ENCODE measurements around the gene ETV5.

The ETV5 gene

GRCh38 chr3:186094271-186094670 lies 14.6 kb downstream of the ETV5 start:
- no peaks in the 10 kb centered on the region for H3K36me3 ChIP-seq (ENCODE audit: control insufficient read depth, insufficient read depth, low read length, severe bottlenecking)
- no peak overlapping the region for H3K4me3 ChIP-seq (ENCODE audit: low read length)
- H3K27me3 ChIP-seq (replicated peaks; ENCODE audit: control insufficient read depth, insufficient read depth, low read length): no peaks in the 10 kb centered on the region

GRCh38 chr3:186093271-186093900 lies 15.5 kb downstream of the ETV5 start:
- DNase-seq (ENCODE audit: low read depth): no peak
- Histone ChIP-seq H3K9me3 (ENCODE audit: control insufficient read depth, low read length) (no peaks in the 10 kb centered on the region), H3K4me3 (ENCODE audit: low read length) (no peak overlapping the region), H3K9ac (ENCODE audit: low read length) (no peak overlapping the region), H3K4me1 (ENCODE audit: control insufficient read depth, insufficient read depth, low read length) (peaks cover 26% of the 10 kb centered on the region), H3K27me3 (replicated peaks; ENCODE audit: control insufficient read depth, insufficient read depth, low read length) (no peaks in the 10 kb centered on the region), H3K36me3 (ENCODE audit: control insufficient read depth, insufficient read depth, low read length, severe bottlenecking) (no peaks in the 10 kb centered on the region)

More at GRCh38 chr3:186094271-186094670, 14.6 kb downstream of the ETV5 start:
- Histone ChIP-seq H3K4me1 (ENCODE audit: control insufficient read depth, insufficient read depth, low read length) (peaks cover 34% of the 10 kb centered on the region), H3K9me3 (ENCODE audit: control insufficient read depth, low read length) (no peaks in the 10 kb centered on the region), H3K9ac (ENCODE audit: low read length) (no peak overlapping the region)
- no peak for DNase-seq (ENCODE audit: low read depth)

- Histone ChIP-seq H3K27me3 (replicated peaks; ENCODE audit: control insufficient read depth, insufficient read depth, low read length) (no peaks in the 10 kb centered on the region), H3K4me3 (ENCODE audit: low read length) (no peak overlapping the region), H3K9me3 (ENCODE audit: control insufficient read depth, low read length) (no peaks in the 10 kb centered on the region), H3K4me1 (ENCODE audit: control insufficient read depth, insufficient read depth, low read length) (peaks cover 17% of the 10 kb centered on the region), H3K9ac (ENCODE audit: low read length) (no peak overlapping the region), H3K36me3 (ENCODE audit: control insufficient read depth, insufficient read depth, low read length, severe bottlenecking) (no peaks in the 10 kb centered on the region)
- no peak for DNase-seq (ENCODE audit: low read depth)
Observed at GRCh38 chr3:186092360-186093070, 16.4 kb downstream of the ETV5 start.

- H3K4me1 ChIP-seq (ENCODE audit: control insufficient read depth, insufficient read depth, low read length): peaks cover 10% of the 10 kb centered on the region
- DNase-seq (ENCODE audit: low read depth): no peak
- no peaks in the 10 kb centered on the region for H3K36me3 ChIP-seq (ENCODE audit: control insufficient read depth, insufficient read depth, low read length, severe bottlenecking)
- no peak overlapping the region for H3K9ac ChIP-seq (ENCODE audit: low read length)
- H3K9me3 ChIP-seq (ENCODE audit: control insufficient read depth, low read length): no peaks in the 10 kb centered on the region
- no peak overlapping the region for H3K4me3 ChIP-seq (ENCODE audit: low read length)
- H3K27me3 ChIP-seq (replicated peaks; ENCODE audit: control insufficient read depth, insufficient read depth, low read length): no peaks in the 10 kb centered on the region
Observed at GRCh38 chr3:186090901-186091300, 18.0 kb downstream of the ETV5 start.

- Histone ChIP-seq H3K36me3 (ENCODE audit: control insufficient read depth, insufficient read depth, low read length, severe bottlenecking) (no peaks in the 10 kb centered on the region), H3K4me1 (ENCODE audit: control insufficient read depth, insufficient read depth, low read length) (peaks cover 10% of the 10 kb centered on the region), H3K4me3 (ENCODE audit: low read length) (no peak overlapping the region), H3K27me3 (replicated peaks; ENCODE audit: control insufficient read depth, insufficient read depth, low read length) (no peaks in the 10 kb centered on the region), H3K9me3 (ENCODE audit: control insufficient read depth, low read length) (no peaks in the 10 kb centered on the region), H3K9ac (ENCODE audit: low read length) (no peak overlapping the region)
- no peak for DNase-seq (ENCODE audit: low read depth)
Observed at GRCh38 chr3:186088335-186088734, 20.6 kb downstream of the ETV5 start.

- H3K4me3 ChIP-seq (ENCODE audit: low read length): no peak overlapping the region
- no peak overlapping the region for H3K9ac ChIP-seq (ENCODE audit: low read length)
- H3K4me1 ChIP-seq (ENCODE audit: control insufficient read depth, insufficient read depth, low read length): no peaks in the 10 kb centered on the region
- no peaks in the 10 kb centered on the region for H3K9me3 ChIP-seq (ENCODE audit: control insufficient read depth, low read length)
- DNase-seq (ENCODE audit: low read depth): no peak
- no peaks in the 10 kb centered on the region for H3K27me3 ChIP-seq (replicated peaks; ENCODE audit: control insufficient read depth, insufficient read depth, low read length)
- H3K36me3 ChIP-seq (ENCODE audit: control insufficient read depth, insufficient read depth, low read length, severe bottlenecking): peaks cover 11% of the 10 kb centered on the region
Observed at GRCh38 chr3:186084264-186084663, 24.6 kb downstream of the ETV5 start.

- no peak overlapping the region for H3K9ac ChIP-seq (ENCODE audit: low read length)
- H3K4me3 ChIP-seq (ENCODE audit: low read length): no peak overlapping the region
- peaks cover 16% of the 10 kb centered on the region for H3K36me3 ChIP-seq (ENCODE audit: control insufficient read depth, insufficient read depth, low read length, severe bottlenecking)
- H3K4me1 ChIP-seq (ENCODE audit: control insufficient read depth, insufficient read depth, low read length): no peaks in the 10 kb centered on the region
- no peaks in the 10 kb centered on the region for H3K27me3 ChIP-seq (replicated peaks; ENCODE audit: control insufficient read depth, insufficient read depth, low read length)
- DNase-seq (ENCODE audit: low read depth): no peak
- no peaks in the 10 kb centered on the region for H3K9me3 ChIP-seq (ENCODE audit: control insufficient read depth, low read length)
Observed at GRCh38 chr3:186083746-186084145, 25.1 kb downstream of the ETV5 start.

GRCh38 chr3:186082150-186082549 lies 26.7 kb downstream of the ETV5 start:
- Histone ChIP-seq H3K4me1 (ENCODE audit: control insufficient read depth, insufficient read depth, low read length) (no peaks in the 10 kb centered on the region), H3K27me3 (replicated peaks; ENCODE audit: control insufficient read depth, insufficient read depth, low read length) (no peaks in the 10 kb centered on the region), H3K4me3 (ENCODE audit: low read length) (no peak overlapping the region), H3K9ac (ENCODE audit: low read length) (no peak overlapping the region), H3K36me3 (ENCODE audit: control insufficient read depth, insufficient read depth, low read length, severe bottlenecking) (peaks cover 27% of the 10 kb centered on the region), H3K9me3 (ENCODE audit: control insufficient read depth, low read length) (no peaks in the 10 kb centered on the region)
- DNase-seq (ENCODE audit: low read depth): no peak

GRCh38 chr3:186081678-186082077 lies 27.2 kb downstream of the ETV5 start:
- Histone ChIP-seq H3K4me1 (ENCODE audit: control insufficient read depth, insufficient read depth, low read length) (no peaks in the 10 kb centered on the region), H3K9me3 (ENCODE audit: control insufficient read depth, low read length) (no peaks in the 10 kb centered on the region), H3K9ac (ENCODE audit: low read length) (no peak overlapping the region), H3K36me3 (ENCODE audit: control insufficient read depth, insufficient read depth, low read length, severe bottlenecking) (peaks cover 28% of the 10 kb centered on the region), H3K27me3 (replicated peaks; ENCODE audit: control insufficient read depth, insufficient read depth, low read length) (no peaks in the 10 kb centered on the region), H3K4me3 (ENCODE audit: low read length) (no peak overlapping the region)
- DNase-seq (ENCODE audit: low read depth): no peak

GRCh38 chr3:186080849-186081438 lies 27.9 kb downstream of the ETV5 start:
- no peak overlapping the region for H3K9ac ChIP-seq (ENCODE audit: low read length)
- H3K27me3 ChIP-seq (replicated peaks; ENCODE audit: control insufficient read depth, insufficient read depth, low read length): no peaks in the 10 kb centered on the region
- H3K36me3 ChIP-seq (ENCODE audit: control insufficient read depth, insufficient read depth, low read length, severe bottlenecking): peaks cover 28% of the 10 kb centered on the region
- H3K4me1 ChIP-seq (ENCODE audit: control insufficient read depth, insufficient read depth, low read length): no peaks in the 10 kb centered on the region
- H3K9me3 ChIP-seq (ENCODE audit: control insufficient read depth, low read length): no peaks in the 10 kb centered on the region
- H3K4me3 ChIP-seq (ENCODE audit: low read length): no peak overlapping the region
- DNase-seq (ENCODE audit: low read depth): no peak

- Histone ChIP-seq H3K36me3 (ENCODE audit: control insufficient read depth, insufficient read depth, low read length, severe bottlenecking) (peaks cover 37% of the 10 kb centered on the region), H3K4me3 (ENCODE audit: low read length) (no peak overlapping the region), H3K27me3 (replicated peaks; ENCODE audit: control insufficient read depth, insufficient read depth, low read length) (no peaks in the 10 kb centered on the region), H3K9ac (ENCODE audit: low read length) (no peak overlapping the region), H3K4me1 (ENCODE audit: control insufficient read depth, insufficient read depth, low read length) (no peaks in the 10 kb centered on the region), H3K9me3 (ENCODE audit: control insufficient read depth, low read length) (peaks cover 7% of the 10 kb centered on the region)
- no peak for DNase-seq (ENCODE audit: low read depth)
Observed at GRCh38 chr3:186079925-186080324, 29.0 kb downstream of the ETV5 start.
